Neutrophil (primary cell): ENCODE measurements around the gene LONP2.

ENCODE experiments used
- H3K27ac ChIP-seq: fragments of 200-600 bp; sonication (generic); 2 replicates; pipeline ENCODE4 v1.5.1; 2016; ENCODE audit warnings: mild to moderate bottlenecking, moderate library complexity
- H3K27me3 ChIP-seq: fragments of 200-600 bp; sonication (generic); 2 replicates; pipeline ENCODE4 v1.6.0; 2016; ENCODE audit warnings: mild to moderate bottlenecking
- H3K36me3 ChIP-seq: fragments of 200-600 bp; sonication (generic); 2 replicates; pipeline ENCODE4 v1.5.1; 2017
- H3K4me1 ChIP-seq, 2 experiments: fragments of 200-600 bp in 1 of 2; sonication (generic) in 1 of 2; 1 replicate in 1 of 2; 2 replicates in 1 of 2; pipeline versions ENCODE4 v1.5.1 to v1.6.1; 2013 to 2016; ENCODE audit warnings: low read depth in 1 of 2, low read length in 1 of 2, mild to moderate bottlenecking in 1 of 2, moderate library complexity in 1 of 2; ENCODE audit not compliant: control insufficient read depth in 1 of 2, insufficient read depth in 1 of 2
- H3K4me3 ChIP-seq, 2 experiments: fragments of 200-600 bp in 1 of 2; sonication (generic) in 1 of 2; 1 replicate in 1 of 2; 2 replicates in 1 of 2; pipeline ENCODE4 v1.5.1; 2013 to 2016; ENCODE audit warnings: low read depth in 1 of 2, low read length in 1 of 2, mild to moderate bottlenecking in 1 of 2, moderate library complexity in 1 of 2
- H3K9me3 ChIP-seq: fragments of 200-600 bp; sonication (generic); 2 replicates; pipeline ENCODE4 v1.5.1; 2016
- TF ChIP-seq, protein P1 (sequence below): fragments of 200-600 bp; sonication (generic); IDR thresholded peaks from 2 replicates; pipeline ENCODE4 v1.5.1; 2016; ENCODE audit warnings: antibody characterized with exemption

LONP2 gene

DNA sequence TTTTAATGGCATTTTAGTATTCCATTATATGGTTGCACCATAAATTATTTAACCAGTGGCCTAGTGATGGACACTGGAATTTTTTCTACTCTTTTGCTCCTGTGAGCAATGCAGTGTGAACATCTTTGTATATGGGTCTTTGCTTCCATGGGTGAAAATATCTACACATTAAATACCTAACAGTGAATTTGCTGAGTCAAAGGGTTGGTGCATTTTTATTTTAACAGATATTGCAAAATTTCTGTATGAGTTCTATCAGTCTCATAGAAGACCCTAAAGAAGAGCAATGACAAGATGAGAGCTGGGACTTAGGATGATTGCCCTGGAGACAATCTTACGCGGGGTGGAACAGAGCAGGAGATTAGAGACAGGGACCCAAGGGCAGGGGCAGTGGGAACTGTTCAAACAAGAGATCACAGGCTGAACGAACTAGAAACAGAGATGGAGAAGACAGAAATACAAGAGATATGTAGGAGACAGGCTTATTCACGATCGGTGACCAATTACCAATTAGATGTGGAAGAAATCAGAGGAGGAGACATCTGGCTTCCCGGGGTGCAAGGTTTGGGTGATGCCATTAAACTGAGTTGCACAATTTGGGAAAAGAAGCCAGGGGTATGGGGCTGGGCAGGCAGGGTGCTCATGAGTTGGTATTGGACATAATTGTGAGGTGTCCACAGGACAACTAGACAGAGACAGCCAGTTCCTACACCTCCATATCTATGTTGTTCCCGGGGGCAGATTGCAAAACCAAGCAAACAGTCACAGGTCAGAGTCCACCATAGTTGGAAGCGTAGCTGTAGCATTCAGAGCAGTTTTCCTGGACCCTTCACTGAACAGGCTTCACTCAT, 39.9 kb upstream of the LONP2 start:
- TF ChIP-seq, protein P1, sequence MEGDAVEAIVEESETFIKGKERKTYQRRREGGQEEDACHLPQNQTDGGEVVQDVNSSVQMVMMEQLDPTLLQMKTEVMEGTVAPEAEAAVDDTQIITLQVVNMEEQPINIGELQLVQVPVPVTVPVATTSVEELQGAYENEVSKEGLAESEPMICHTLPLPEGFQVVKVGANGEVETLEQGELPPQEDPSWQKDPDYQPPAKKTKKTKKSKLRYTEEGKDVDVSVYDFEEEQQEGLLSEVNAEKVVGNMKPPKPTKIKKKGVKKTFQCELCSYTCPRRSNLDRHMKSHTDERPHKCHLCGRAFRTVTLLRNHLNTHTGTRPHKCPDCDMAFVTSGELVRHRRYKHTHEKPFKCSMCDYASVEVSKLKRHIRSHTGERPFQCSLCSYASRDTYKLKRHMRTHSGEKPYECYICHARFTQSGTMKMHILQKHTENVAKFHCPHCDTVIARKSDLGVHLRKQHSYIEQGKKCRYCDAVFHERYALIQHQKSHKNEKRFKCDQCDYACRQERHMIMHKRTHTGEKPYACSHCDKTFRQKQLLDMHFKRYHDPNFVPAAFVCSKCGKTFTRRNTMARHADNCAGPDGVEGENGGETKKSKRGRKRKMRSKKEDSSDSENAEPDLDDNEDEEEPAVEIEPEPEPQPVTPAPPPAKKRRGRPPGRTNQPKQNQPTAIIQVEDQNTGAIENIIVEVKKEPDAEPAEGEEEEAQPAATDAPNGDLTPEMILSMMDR: no peak
- H3K36me3 ChIP-seq: no peaks in the 10 kb centered on the region
- no peak overlapping the region for H3K27ac ChIP-seq
- H3K4me1 ChIP-seq: no peaks in the 10 kb centered on the region
- no peak overlapping the region for H3K4me3 ChIP-seq
- peaks cover 4% of the 10 kb centered on the region for H3K27me3 ChIP-seq
- no peaks in the 10 kb centered on the region for H3K9me3 ChIP-seq

GRCh38 chr16:48204825-48205151, 39.3 kb upstream of the LONP2 start:
- H3K27ac ChIP-seq: no peak overlapping the region
- H3K9me3 ChIP-seq: no peaks in the 10 kb centered on the region
- H3K27me3 ChIP-seq: peaks cover 4% of the 10 kb centered on the region
- TF ChIP-seq, protein P1: no peak
- H3K36me3 ChIP-seq: no peaks in the 10 kb centered on the region
- H3K4me1 ChIP-seq: no peaks in the 10 kb centered on the region
- no peak overlapping the region for H3K4me3 ChIP-seq

GRCh38 chr16:48206594-48207242, 37.4 kb upstream of the LONP2 start:
- Histone ChIP-seq H3K27ac (no peak overlapping the region), H3K36me3 (no peaks in the 10 kb centered on the region), H3K4me1 (no peaks in the 10 kb centered on the region), H3K9me3 (no peaks in the 10 kb centered on the region), H3K27me3 (peaks cover 4% of the 10 kb centered on the region), H3K4me3 (no peak overlapping the region)
- TF ChIP-seq, protein P1: no peak

- TF ChIP-seq, protein P1: no peak
- H3K4me1 ChIP-seq: no peaks in the 10 kb centered on the region
- no peak overlapping the region for H3K27ac ChIP-seq
- H3K4me3 ChIP-seq: no peak overlapping the region
- H3K9me3 ChIP-seq: no peaks in the 10 kb centered on the region
- no peaks in the 10 kb centered on the region for H3K36me3 ChIP-seq
- H3K27me3 ChIP-seq: peaks cover 4% of the 10 kb centered on the region
Measured at GRCh38 chr16:48210747-48211146, 33.4 kb upstream of the LONP2 start.

GRCh38 chr16:48212033-48212432, 32.1 kb upstream of the LONP2 start:
- TF ChIP-seq, protein P1: no peak
- no peaks in the 10 kb centered on the region for H3K4me1 ChIP-seq

More at GRCh38 chr16:48212033-48212432, 32.1 kb upstream of the LONP2 start:
- Histone ChIP-seq H3K36me3 (no peaks in the 10 kb centered on the region), H3K4me3 (no peak overlapping the region), H3K27me3 (peaks cover 4% of the 10 kb centered on the region), H3K9me3 (no peaks in the 10 kb centered on the region), H3K27ac (no peak overlapping the region)
